Heart right ventricle (tissue), 16 donors: Measurements from ENCODE around the gene DNAAF1. TPM values are rescaled to one million over a fixed set of nuclear protein-coding genes. Genes with fewer than 3 reads are reported as not detected.

ENCODE experiments used
- ATAC-seq, 8 donors: fragments of 200-7000 bp; cut with Tn5 transposase; one replicate each; pipeline ENCODE4 v1.9.1; 2020; ENCODE audit warnings: mild to moderate bottlenecking in 8 of 8, moderate library complexity in 8 of 8, moderate number of reproducible peaks in 1 of 8
- DNase-seq, 2 donors: peaks; one replicate each; pipeline ENCODE4 v3.0.0-alpha.2; 2020
- H3K27ac ChIP-seq, 10 donors: fragments of 200-600 bp; sonication (generic) in 2 of 10; one replicate each; pipeline versions ENCODE4 v1.5.0 to v1.8.0; 2020 to 2022; ENCODE audit warnings: mild to moderate bottlenecking in 3 of 10
- H3K27me3 ChIP-seq, 7 donors: fragments of 200-600 bp; one replicate each; pipeline ENCODE4 v1.8.0; 2021 to 2022; ENCODE audit warnings: mild to moderate bottlenecking in 2 of 7
- H3K36me3 ChIP-seq, 9 donors: fragments of 200-600 bp; sonication (generic) in 1 of 9; one replicate each; pipeline versions ENCODE4 v1.5.0 to v1.8.0; 2020 to 2022; ENCODE audit warnings: mild to moderate bottlenecking in 2 of 9
- H3K4me1 ChIP-seq, 9 donors: fragments of 200-600 bp; sonication (generic) in 1 of 9; one replicate each; pipeline versions ENCODE4 v1.5.0 to v1.8.0; 2020 to 2022; ENCODE audit warnings: mild to moderate bottlenecking in 4 of 9
- H3K4me3 ChIP-seq, 10 donors: fragments of 200-600 bp; sonication (generic) in 2 of 10; one replicate each; pipeline versions ENCODE4 v1.5.0 to v1.8.0; 2020 to 2022; ENCODE audit warnings: mild to moderate bottlenecking in 7 of 10, moderate library complexity in 2 of 10
- H3K9me3 ChIP-seq, 11 donors: fragments of 200-600 bp in 10 of 11; sonication (generic) in 2 of 11; one replicate each; pipeline versions ENCODE4 v1.5.0 to v1.8.0; 2013 to 2022; ENCODE audit warnings: mild to moderate bottlenecking in 2 of 11, control low read depth in 1 of 11, moderate library complexity in 1 of 11
- CTCF ChIP-seq, 9 donors: fragments of 200-600 bp; sonication (generic) in 2 of 9; IDR thresholded peaks; one replicate each; pipeline versions ENCODE4 v1.5.0 to v1.8.0; 2021 to 2022; ENCODE audit warnings: antibody characterized with exemption in 9 of 9, mild to moderate bottlenecking in 5 of 9, moderate library complexity in 1 of 9
- WGBS, 2 donors: extraction: QIAGEN DNeasy Blood & Tissue Kit; methylation state at CpG; one replicate each; pipeline ENCODE4 v1.1.7; 2013; ENCODE audit warnings: inconsistent platforms in 1 of 2; 5-methylcytosine and 5-hydroxymethylcytosine counted together
- intact Hi-C, 10 donors: fragments of 100-400 bp; cut with DNase I; formaldehyde crosslinking; loops; one replicate each; pipeline versions ENCODE4 v1.11.1 to v1.14.2; 2022
- polyA plus RNA-seq, 2 donors: library from polyadenylated mRNA; stranded (reverse); fragments of 200-250 nt; gene quantifications; one replicate each; pipeline ENCODE4 v1.2.3, GENCODE V29; 2013
- total RNA-seq, 10 donors: library from RNA; stranded (reverse); fragmentation: NEBNext Ultra II Directional in 3 of 10; extraction: Animal tissue kit (Norgen Biotek cat#: 25700) in 3 of 10; gene quantifications; one replicate each; pipeline versions ENCODE4 v1.2.1 to v1.2.4, GENCODE V29; 2021 to 2023
- donor health status: Arrhythmogenic right ventricular cardiomyopathy.
- donor health status: ischemic (EF 13 %, LVEDD 7.1; RV severe dilation, severe dysfunction).
- donor health status: healthy with polysubstance abuse.
- donor health status: DM: no; HTN: yes; CAD: no.
- donor health status: DM: no; HTN: no; CAD: no.
- donor health status: ischemic (EF 25% LVEDD 6.9; RV normal size, moderate dysfunction).
- donor health status: ischemic (EF 25% LVEDD 5.7; RV mildly dilated, moderate dysfunction).
- donor health status: healthy.
- donor health status: DM: yes; HTN: yes; CAD: no.
- donor health status: Ischemic cardiomyopathy.
- donor health status: ischemic (EF 35%, LVEDD 5.7; RV mildly dilated, moderate dysfunction).
- donor health status: nonischemic (EF 11% LVEDD 7.7; RV severe dilation, severe dysfunction).
- donor health status: DM: yes; HTN: yes; CAD: no.
- donor health status: PGD.
- donor health status: ischemic (EF 29% LVEDD 5.4; RV normal size, mild dysfunction).
- donor health status: nonischemic (EF 23%, LVEDD 6.1; RV moderate dilation, normal function).

Gene DNAAF1
- total and polyA plus RNA-seq, 12 donors, result 0.23 to 2.6 (median 0.33) TPM; not detected in 7

- Histone ChIP-seq H3K36me3 (no peaks in the 10 kb centered on the region), H3K27ac (no peak overlapping the region), H3K4me3 (no peak overlapping the region), H3K27me3 (no peaks in the 10 kb centered on the region), H3K9me3 (peaks cover 0 to 4% (median 0%) of the 10 kb centered on the region in 11 donors), H3K4me1 (no peaks in the 10 kb centered on the region)
- 85 to 87% methylated on average over 18 of the region's 18 CpGs for WGBS, 2 donors
- no peak for TF ChIP-seq CTCF (IDR thresholded peaks at IDR 0.05)
- DNase-seq, result no peak
- intact Hi-C loops, result no loop called here
- no peak for ATAC-seq
Observed at GRCh38 chr16:84205976-84206691, 61.0 kb downstream of the DNAAF1 start.

GRCh38 chr16:84207251-84207650, 62.1 kb downstream of the DNAAF1 start:
- 62 to 68% methylated on average over 6 of the region's 6 CpGs for WGBS, 2 donors
- DNase-seq, result no peak
- TF ChIP-seq CTCF (IDR thresholded peaks at IDR 0.05), result no peak
- Histone ChIP-seq H3K27ac (no peak overlapping the region), H3K9me3 (peaks cover 0 to 4% (median 0%) of the 10 kb centered on the region in 11 donors), H3K27me3 (no peaks in the 10 kb centered on the region), H3K36me3 (no peaks in the 10 kb centered on the region), H3K4me1 (no peaks in the 10 kb centered on the region), H3K4me3 (no peak overlapping the region)
- intact Hi-C loops, result no loop called here
- no peak for ATAC-seq

- Histone ChIP-seq H3K4me1 (no peaks in the 10 kb centered on the region), H3K27me3 (no peaks in the 10 kb centered on the region)
- intact Hi-C loops, result no loop called here
Observed at GRCh38 chr16:84207879-84208278, 62.8 kb downstream of the DNAAF1 start.

GRCh38 chr16:84209989-84210388, 64.9 kb downstream of the DNAAF1 start:
- no peak overlapping the region for H3K4me3 ChIP-seq
- H3K27me3 ChIP-seq, result peaks cover 0 to 2% (median 0%) of the 10 kb centered on the region in 7 donors
- intact Hi-C loops, result no loop called here
- no peak for TF ChIP-seq CTCF (IDR thresholded peaks at IDR 0.05)
- H3K36me3 ChIP-seq, result no peaks in the 10 kb centered on the region
- peaks cover 0 to 4% (median 0%) of the 10 kb centered on the region in 11 donors for H3K9me3 ChIP-seq
- DNase-seq, result no peak
- H3K27ac ChIP-seq, result no peak overlapping the region
- ATAC-seq, result no peak
- peaks cover 0 to 9% (median 0%) of the 10 kb centered on the region in 9 donors for H3K4me1 ChIP-seq
- 82% methylated on average over 2 of the region's 2 CpGs for WGBS, 2 donors

More at GRCh38 chr16:84207879-84208278, 62.8 kb downstream of the DNAAF1 start:
- peaks cover 0 to 4% (median 0%) of the 10 kb centered on the region in 11 donors for H3K9me3 ChIP-seq
- no peak for DNase-seq
- WGBS, 2 donors, result 76 to 78% methylated on average over 8 of the region's 8 CpGs
- ATAC-seq, result no peak
- H3K27ac ChIP-seq, result no peak overlapping the region
- no peak overlapping the region for H3K4me3 ChIP-seq
- TF ChIP-seq CTCF (IDR thresholded peaks at IDR 0.05), result no peak
- H3K36me3 ChIP-seq, result no peaks in the 10 kb centered on the region
